PFSK-1 (cell line): Measurements from ENCODE around the gene PLIN3.

Experiments
- FOXP2 ChIP-seq: optimal IDR thresholded peaks from 2 replicates; pipeline ENCODE3; 2011; ENCODE audit warnings: borderline replicate concordance, control low read depth, inconsistent platforms; ENCODE audit not compliant: insufficient read depth; ENCODE audit errors: extremely low read length, extremely low read depth
- POLR2AphosphoS5 ChIP-seq: IDR thresholded peaks from 2 replicates; pipeline ENCODE4 v1.6.1; 2012; ENCODE audit warnings: low read depth, mild to moderate bottlenecking, control low read depth, low read length, moderate library complexity
- REST ChIP-seq, 2 experiments: IDR thresholded peaks; 2 replicates each; pipeline versions ENCODE4 v1.6.1 to v1.8.0; 2011 to 2012; ENCODE audit warnings: low read depth in 2 of 2, low read length in 2 of 2, control low read depth in 1 of 2, inconsistent platforms in 1 of 2, mild to moderate bottlenecking in 1 of 2, moderate library complexity in 1 of 2; ENCODE audit not compliant: insufficient read depth in 1 of 2
- SIN3A ChIP-seq: IDR thresholded peaks from 2 replicates; pipeline ENCODE4 v1.6.1; 2012; ENCODE audit warnings: mild to moderate bottlenecking, low read length, moderate library complexity, borderline replicate concordance; ENCODE audit not compliant: insufficient read depth
- TAF1 ChIP-seq: IDR thresholded peaks from 2 replicates; pipeline ENCODE4 v1.6.1; 2012; ENCODE audit warnings: low read length, control low read depth, borderline replicate concordance; ENCODE audit not compliant: insufficient read depth

- TF ChIP-seq REST (IDR thresholded peaks at IDR 0.05; ENCODE audit: insufficient read depth in 1 of 2, low read depth in 2 of 2, low read length in 2 of 2) (no peak), SIN3A (no peak), POLR2AphosphoS5 (no peak), TAF1 (no peak), FOXP2 (no peak)
Measured at GRCh38 chr19:4877753-4878490, 10.5 kb upstream of the PLIN3 start.
